Measurements from ENCODE around the gene U2AF2. TPM values are rescaled to one million over a fixed set of nuclear protein-coding genes. Genes with fewer than 3 reads are reported as not detected.

Gene U2AF2
- total RNA-seq, 1 donor from 2014 or later: 365 TPM

GRCh38 chr19:55649268-55650125, 5.3 kb upstream of the U2AF2 start:
- Mint-ChIP-seq H3K4me3 (peak overlapping the region; percentile 88), H3K36me3 (ENCODE audit: low read depth) (peaks cover 6% of the 10 kb centered on the region), H3K27ac (ENCODE audit: unreplicated experiment) (no peak overlapping the region)

GRCh38 chr19:55650126-55650557, 4.7 kb upstream of the U2AF2 start:
- Mint-ChIP-seq H3K36me3 (ENCODE audit: low read depth) (peaks cover 6% of the 10 kb centered on the region), H3K4me1 (peaks cover 19% of the 10 kb centered on the region), H3K4me3 (peak overlapping the region; percentile 83), H3K27ac (ENCODE audit: unreplicated experiment) (no peak overlapping the region), H3K9me3 (no peaks in the 10 kb centered on the region), H3K27me3 (ENCODE audit: low read depth) (peaks cover 9% of the 10 kb centered on the region)
- DNase-seq (ENCODE audit: low read depth, low spot score): no peak
- TF ChIP-seq CTCF (conservative IDR thresholded peaks at IDR 0.05): no peak

More at GRCh38 chr19:55649268-55650125, 5.3 kb upstream of the U2AF2 start:
- TF ChIP-seq CTCF (conservative IDR thresholded peaks at IDR 0.05): no peak
- H3K27me3 Mint-ChIP-seq (ENCODE audit: low read depth): peaks cover 8% of the 10 kb centered on the region
- no peaks in the 10 kb centered on the region for H3K9me3 Mint-ChIP-seq
- peaks cover 19% of the 10 kb centered on the region for H3K4me1 Mint-ChIP-seq
- no peak for DNase-seq (ENCODE audit: low read depth, low spot score)

- TF ChIP-seq CTCF (conservative IDR thresholded peaks at IDR 0.05): no peak
- Mint-ChIP-seq H3K4me3 (peak overlapping the region; percentile 83), H3K9me3 (no peaks in the 10 kb centered on the region), H3K27ac (ENCODE audit: unreplicated experiment) (no peak overlapping the region), H3K4me1 (peaks cover 21% of the 10 kb centered on the region), H3K27me3 (ENCODE audit: low read depth) (peaks cover 9% of the 10 kb centered on the region), H3K36me3 (ENCODE audit: low read depth) (peaks cover 2% of the 10 kb centered on the region)
- no peak for DNase-seq (ENCODE audit: low read depth, low spot score)
Observed at GRCh38 chr19:55650602-55651230, 4.1 kb upstream of the U2AF2 start.

GRCh38 chr19:55651236-55651635, 3.6 kb upstream of the U2AF2 start:
- Mint-ChIP-seq H3K27ac (ENCODE audit: unreplicated experiment) (no peak overlapping the region), H3K27me3 (ENCODE audit: low read depth) (peaks cover 9% of the 10 kb centered on the region), H3K4me3 (peak overlapping the region; percentile 83), H3K4me1 (peaks cover 26% of the 10 kb centered on the region), H3K36me3 (ENCODE audit: low read depth) (peaks cover 2% of the 10 kb centered on the region), H3K9me3 (no peaks in the 10 kb centered on the region)
- DNase-seq (ENCODE audit: low read depth, low spot score): no peak
- TF ChIP-seq CTCF (conservative IDR thresholded peaks at IDR 0.05): no peak

GRCh38 chr19:55652311-55653128, 2.3 kb upstream of the U2AF2 start:
- H3K4me3 Mint-ChIP-seq: peak overlapping the region; percentile 56
- H3K4me1 Mint-ChIP-seq: peaks cover 28% of the 10 kb centered on the region
- H3K27ac Mint-ChIP-seq (ENCODE audit: unreplicated experiment): peak overlapping the region; percentile 43
- H3K36me3 Mint-ChIP-seq (ENCODE audit: low read depth): peaks cover 2% of the 10 kb centered on the region
- H3K27me3 Mint-ChIP-seq (ENCODE audit: low read depth): peaks cover 9% of the 10 kb centered on the region
- DNase-seq (ENCODE audit: low read depth, low spot score): no peak
- no peaks in the 10 kb centered on the region for H3K9me3 Mint-ChIP-seq
- no peak for TF ChIP-seq CTCF (conservative IDR thresholded peaks at IDR 0.05)
